Right ventricle myocardium superior (tissue), 1 donor: ENCODE data around the gene CDSN. TPM values are rescaled to one million over a fixed set of nuclear protein-coding genes. Genes with fewer than 3 reads are reported as not detected.
"Not testable (repeated sequence)": the region's sequence is repeated elsewhere in the genome, so short reads cannot be mapped to it uniquely, and the experiment has no call there.

Experiments used
- ATAC-seq: fragments of 200-7000 bp; cut with Tn5 transposase; one replicate; pipeline ENCODE4 v1.9.1; 2020; ENCODE audit warnings: mild to moderate bottlenecking; ENCODE audit not compliant: poor library complexity
- DNase-seq: peaks from one replicate; pipeline ENCODE4 v3.0.0-alpha.2; 2020
- intact Hi-C: fragments of 100-400 bp; cut with DNase I; formaldehyde crosslinking; loops from one replicate; pipeline ENCODE4 v1.11.2; 2022
- total RNA-seq: library from RNA; stranded (reverse); fragmentation: NEBNext Ultra II Directional; extraction: Animal tissue kit (Norgen Biotek cat#: 25700); gene quantifications from one replicate; pipeline ENCODE4 v1.2.1, GENCODE V29; 2021
- donor health status: DM: no; HTN: yes; CAD: no; lungs with severe emphysema.

The CDSN gene
- total RNA-seq, 1 donor from 2014 or later = not detected

- not testable (repeated sequence) for DNase-seq, ATAC-seq
- intact Hi-C loops = loop anchor here (5.0 kb wide), 1 partner anchor 151 kb away; no protein-coding TSS in a partner anchor
Observed at GRCh38 chr6:31067891-31068668, 52.2 kb downstream of the CDSN start.

GRCh38 chr6:31067028-31067427, 53.2 kb downstream of the CDSN start:
- intact Hi-C loops = loop anchor here (5.0 kb wide), 1 partner anchor 150 kb away; no protein-coding TSS in a partner anchor
- not testable (repeated sequence) for DNase-seq, ATAC-seq

- no peak for DNase-seq
- ATAC-seq = no peak
- intact Hi-C loops = loop anchor here (5.0 kb wide), 1 partner anchor 148 kb away; no protein-coding TSS in a partner anchor
Observed at GRCh38 chr6:31065556-31065955, 54.7 kb downstream of the CDSN start.

Other genes starting within 250 kb of the CDSN start
- gene DDR1, start 235.9 kb downstream of the CDSN start, total RNA-seq = 23.2 TPM
- gene GTF2H4, start 212.2 kb downstream of the CDSN start, total RNA-seq = 23.6 TPM
- gene VARS2, start 206.2 kb downstream of the CDSN start, total RNA-seq = 17.2 TPM
- gene SFTA2, start 188.3 kb downstream of the CDSN start, total RNA-seq = not detected
- gene MUCL3, start 179.5 kb downstream of the CDSN start, total RNA-seq = not detected
- not detected for gene MUC21, start 136.7 kb downstream of the CDSN start, total RNA-seq
- gene MUC22, start 110.0 kb downstream of the CDSN start, total RNA-seq = 0.19 TPM
- gene C6orf15, start 7.9 kb downstream of the CDSN start, total RNA-seq = not detected
- gene PSORS1C1, start 5.6 kb downstream of the CDSN start, total RNA-seq = 1.2 TPM
- not detected for gene PSORS1C2, start 18.6 kb upstream of the CDSN start, total RNA-seq
- 10.9 TPM for gene CCHCR1, start 37.4 kb upstream of the CDSN start, total RNA-seq
- gene TCF19, start 38.1 kb upstream of the CDSN start, total RNA-seq = 3.6 TPM
- gene POU5F1, start 50.2 kb upstream of the CDSN start, total RNA-seq = 0.94 TPM
- gene HLA-C, start 151.6 kb upstream of the CDSN start, total RNA-seq = 156 TPM
- gene HLA-B, start 236.7 kb upstream of the CDSN start, total RNA-seq = 398 TPM